GM12873 (cell line): ENCODE data around the gene NUBPL.

Experiments used
- CTCF ChIP-seq: IDR thresholded peaks from 2 replicates; pipeline ENCODE4 v1.5.1; 2012; ENCODE audit warnings: low read depth, mild to moderate bottlenecking, moderate library complexity, low read length, control low read depth; ENCODE audit not compliant: insufficient read depth; ENCODE audit errors: missing control alignments

NUBPL gene

GRCh38 chr14:31592122-31592521, 30.9 kb downstream of the NUBPL start:
- TF ChIP-seq CTCF = no peak

GRCh38 chr14:31592631-31593030, 31.4 kb downstream of the NUBPL start:
- TF ChIP-seq CTCF = no peak

GRCh38 chr14:31596342-31597095, 35.3 kb downstream of the NUBPL start:
- no peak for TF ChIP-seq CTCF

GRCh38 chr14:31605702-31606101, 44.5 kb downstream of the NUBPL start:
- no peak for TF ChIP-seq CTCF

GRCh38 chr14:31611778-31612433, 50.7 kb downstream of the NUBPL start:
- no peak for TF ChIP-seq CTCF

- TF ChIP-seq CTCF = no peak
Observed at GRCh38 chr14:31613188-31613587, 52.0 kb downstream of the NUBPL start.

GRCh38 chr14:31619440-31619839, 58.2 kb downstream of the NUBPL start:
- TF ChIP-seq CTCF = no peak
